Right renal pelvis (tissue), 4 donors: ENCODE measurements around the gene DHX29. TPM values are rescaled to one million over a fixed set of nuclear protein-coding genes. Genes with fewer than 3 reads are reported as not detected.

Source experiments
- DNase-seq, 4 donors: peaks; one replicate each; pipeline ENCODE4 v3.0.0-alpha.2; 2013; ENCODE audit warnings: low read depth in 4 of 4, low spot score in 3 of 4, missing footprints in 1 of 4
- polyA plus RNA-seq, 4 donors: library from polyadenylated mRNA; unstranded; fragments of 120-200 nt; gene quantifications; one replicate each; pipeline ENCODE4 v1.2.1, GENCODE V29; 2013; ENCODE audit not compliant: insufficient read length in 4 of 4

The DHX29 gene, protein sequence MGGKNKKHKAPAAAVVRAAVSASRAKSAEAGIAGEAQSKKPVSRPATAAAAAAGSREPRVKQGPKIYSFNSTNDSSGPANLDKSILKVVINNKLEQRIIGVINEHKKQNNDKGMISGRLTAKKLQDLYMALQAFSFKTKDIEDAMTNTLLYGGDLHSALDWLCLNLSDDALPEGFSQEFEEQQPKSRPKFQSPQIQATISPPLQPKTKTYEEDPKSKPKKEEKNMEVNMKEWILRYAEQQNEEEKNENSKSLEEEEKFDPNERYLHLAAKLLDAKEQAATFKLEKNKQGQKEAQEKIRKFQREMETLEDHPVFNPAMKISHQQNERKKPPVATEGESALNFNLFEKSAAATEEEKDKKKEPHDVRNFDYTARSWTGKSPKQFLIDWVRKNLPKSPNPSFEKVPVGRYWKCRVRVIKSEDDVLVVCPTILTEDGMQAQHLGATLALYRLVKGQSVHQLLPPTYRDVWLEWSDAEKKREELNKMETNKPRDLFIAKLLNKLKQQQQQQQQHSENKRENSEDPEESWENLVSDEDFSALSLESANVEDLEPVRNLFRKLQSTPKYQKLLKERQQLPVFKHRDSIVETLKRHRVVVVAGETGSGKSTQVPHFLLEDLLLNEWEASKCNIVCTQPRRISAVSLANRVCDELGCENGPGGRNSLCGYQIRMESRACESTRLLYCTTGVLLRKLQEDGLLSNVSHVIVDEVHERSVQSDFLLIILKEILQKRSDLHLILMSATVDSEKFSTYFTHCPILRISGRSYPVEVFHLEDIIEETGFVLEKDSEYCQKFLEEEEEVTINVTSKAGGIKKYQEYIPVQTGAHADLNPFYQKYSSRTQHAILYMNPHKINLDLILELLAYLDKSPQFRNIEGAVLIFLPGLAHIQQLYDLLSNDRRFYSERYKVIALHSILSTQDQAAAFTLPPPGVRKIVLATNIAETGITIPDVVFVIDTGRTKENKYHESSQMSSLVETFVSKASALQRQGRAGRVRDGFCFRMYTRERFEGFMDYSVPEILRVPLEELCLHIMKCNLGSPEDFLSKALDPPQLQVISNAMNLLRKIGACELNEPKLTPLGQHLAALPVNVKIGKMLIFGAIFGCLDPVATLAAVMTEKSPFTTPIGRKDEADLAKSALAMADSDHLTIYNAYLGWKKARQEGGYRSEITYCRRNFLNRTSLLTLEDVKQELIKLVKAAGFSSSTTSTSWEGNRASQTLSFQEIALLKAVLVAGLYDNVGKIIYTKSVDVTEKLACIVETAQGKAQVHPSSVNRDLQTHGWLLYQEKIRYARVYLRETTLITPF (N-terminal part only)
- 10 to 100 TPM; 38.9 to 49.1 (median 47.3) TPM for polyA plus RNA-seq

DNA sequence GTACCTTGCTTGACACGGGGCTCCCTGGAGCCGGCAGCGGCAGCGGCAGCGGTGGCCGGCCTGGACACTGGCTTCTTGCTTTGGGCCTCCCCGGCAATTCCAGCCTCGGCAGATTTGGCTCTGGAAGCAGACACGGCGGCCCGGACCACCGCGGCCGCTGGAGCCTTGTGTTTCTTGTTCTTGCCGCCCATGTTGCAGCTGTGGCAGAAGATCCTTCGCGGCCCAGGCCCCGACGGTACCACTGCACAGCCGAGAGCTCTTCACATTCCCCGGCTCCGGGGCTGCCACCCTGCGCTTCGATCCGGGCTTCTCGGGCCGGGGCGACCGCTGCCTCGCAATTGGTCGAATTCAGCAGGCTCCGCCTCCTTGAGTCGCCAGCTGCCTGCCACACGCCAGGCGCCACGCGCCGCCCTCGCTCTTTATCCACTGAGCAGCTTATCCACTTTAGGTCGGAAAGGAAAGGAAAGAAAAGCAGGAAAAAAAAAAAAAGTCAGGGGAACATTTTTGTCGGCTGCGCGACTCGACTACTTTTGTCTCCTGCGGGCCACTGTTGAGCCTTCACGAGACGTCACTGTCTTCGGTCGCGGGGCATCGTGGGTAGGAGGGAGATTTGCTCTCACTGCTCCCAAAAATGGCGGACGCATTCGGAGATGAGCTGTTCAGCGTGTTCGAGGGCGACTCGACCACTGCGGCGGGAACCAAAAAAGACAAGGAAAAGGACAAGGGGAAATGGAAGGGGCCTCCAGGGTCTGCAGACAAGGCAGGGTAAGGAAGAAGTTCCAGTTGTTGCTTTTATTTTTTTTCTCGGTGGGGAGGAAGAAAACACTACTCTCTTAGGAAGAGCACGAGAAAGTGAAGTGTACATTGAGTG, at the start of gene DHX29, which contains the start of gene MTREX:
Gene DHX29, minus strand, starts transcription at position 312 of the 871 bp plus-strand sequence. Its CDS starts 121 bp downstream, at position 191.
Gene MTREX, plus strand, starts transcription at position 607 of the 871 bp plus-strand sequence. Its CDS starts 25 bp downstream, at position 632.
- DNase-seq = peak; percentile 87 to 94 (median 92)

DNA sequence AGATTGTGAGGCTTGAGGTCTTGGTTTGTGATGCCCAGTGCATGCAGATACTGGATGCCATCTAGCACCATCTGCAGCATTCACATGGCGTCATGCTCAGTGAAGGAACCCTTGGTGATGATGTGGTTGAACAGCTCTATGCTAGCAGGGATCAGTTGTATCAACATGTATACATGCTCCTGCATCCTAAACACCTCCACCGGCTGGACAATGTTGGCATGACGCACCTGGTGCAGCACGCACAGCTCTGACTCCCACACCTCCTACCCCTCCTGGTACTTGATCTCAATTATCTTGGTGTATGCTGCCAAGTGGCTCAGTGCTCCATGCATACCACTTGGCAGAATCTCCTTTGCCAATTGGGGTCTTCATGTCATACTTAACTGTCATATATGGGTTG, 49.4 kb upstream of the DHX29 start:
- DNase-seq = no peak

DNA sequence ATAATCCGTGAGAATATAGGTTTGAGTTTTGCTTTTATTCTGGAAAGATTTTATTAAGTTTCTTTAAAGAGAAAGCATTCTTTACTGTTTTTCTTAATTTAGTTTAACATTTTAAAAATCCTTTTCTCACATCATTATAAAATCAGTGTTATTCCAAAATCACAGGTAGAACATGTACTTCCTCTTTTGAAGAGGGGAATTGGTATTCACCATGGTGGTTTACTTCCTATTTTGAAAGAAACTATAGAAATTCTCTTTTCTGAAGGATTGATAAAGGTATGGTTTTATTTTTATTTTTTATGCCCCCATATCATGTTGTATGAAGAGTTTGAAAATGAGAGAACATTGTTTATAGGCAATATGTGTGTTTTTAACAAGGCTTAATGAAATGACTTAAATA, 43.3 kb upstream of the DHX29 start:
- no peak for DNase-seq

DNA sequence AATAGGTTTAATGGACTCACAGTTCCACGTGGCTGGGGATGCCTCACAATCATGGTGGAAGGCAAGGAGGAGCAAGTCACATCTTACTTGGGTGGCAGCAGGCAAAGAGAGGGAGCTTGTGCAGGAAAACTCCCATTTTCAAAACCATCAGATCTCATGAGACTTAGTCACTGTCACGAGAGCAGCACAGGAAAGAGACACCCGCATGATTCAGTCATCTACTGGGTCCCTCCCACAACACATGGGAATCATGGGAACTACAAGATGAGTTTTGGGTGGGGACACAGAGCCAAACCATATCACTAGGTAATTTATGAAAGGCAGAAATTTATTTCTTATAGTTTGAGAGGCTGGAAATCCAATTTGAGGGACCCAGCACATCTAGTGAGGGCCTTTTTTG, 40.3 kb upstream of the DHX29 start:
- no peak for DNase-seq

DNA sequence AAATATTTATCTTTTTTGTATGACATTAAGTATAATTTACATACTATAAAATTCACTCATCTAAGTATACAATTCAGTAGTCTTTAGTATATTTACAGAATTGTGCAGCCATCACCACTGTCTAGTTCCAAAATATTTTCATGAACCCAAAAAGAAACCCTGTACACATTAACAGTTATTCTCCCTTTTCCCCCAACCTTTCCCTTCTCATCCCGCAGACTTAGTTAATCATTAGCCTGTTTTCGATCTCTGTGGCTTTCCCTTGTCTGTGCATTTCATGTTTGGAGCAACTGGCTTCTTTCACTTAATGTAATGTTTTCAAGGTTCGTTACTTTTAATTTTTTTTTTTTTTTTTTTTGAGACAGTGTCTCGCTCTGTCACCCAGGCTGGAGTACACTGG, 37.8 kb upstream of the DHX29 start:
- DNase-seq = peak in 1 of 4 donors; percentile 14

DNA sequence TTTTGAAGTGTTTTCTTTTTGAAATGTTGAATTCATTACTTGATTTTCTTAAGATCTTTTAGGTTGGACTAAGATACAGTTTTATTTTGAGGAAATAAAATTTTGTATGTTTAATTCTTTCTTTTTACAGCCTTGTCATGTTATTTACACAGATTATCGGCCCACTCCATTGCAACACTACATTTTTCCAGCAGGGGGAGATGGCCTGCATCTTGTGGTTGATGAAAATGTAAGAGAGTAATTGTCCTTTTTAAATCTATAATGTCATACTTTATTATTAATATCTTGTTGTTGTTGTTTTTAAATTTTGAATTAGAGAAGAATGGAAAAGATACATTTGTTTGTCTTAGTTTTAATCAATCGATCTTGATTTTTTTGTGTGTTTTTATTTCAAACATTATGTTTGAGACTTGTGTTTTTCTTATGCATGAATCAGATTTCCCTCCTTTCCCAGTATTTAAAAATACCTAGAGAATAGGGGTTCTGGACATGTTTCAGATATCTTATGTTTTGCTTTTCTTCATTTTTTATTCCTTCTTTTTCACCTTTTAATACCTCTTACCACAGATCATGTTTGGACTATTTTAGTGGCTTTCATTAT, 37.0 kb upstream of the DHX29 start:
- peak; percentile 38 to 51 (median 44) for DNase-seq

DNA sequence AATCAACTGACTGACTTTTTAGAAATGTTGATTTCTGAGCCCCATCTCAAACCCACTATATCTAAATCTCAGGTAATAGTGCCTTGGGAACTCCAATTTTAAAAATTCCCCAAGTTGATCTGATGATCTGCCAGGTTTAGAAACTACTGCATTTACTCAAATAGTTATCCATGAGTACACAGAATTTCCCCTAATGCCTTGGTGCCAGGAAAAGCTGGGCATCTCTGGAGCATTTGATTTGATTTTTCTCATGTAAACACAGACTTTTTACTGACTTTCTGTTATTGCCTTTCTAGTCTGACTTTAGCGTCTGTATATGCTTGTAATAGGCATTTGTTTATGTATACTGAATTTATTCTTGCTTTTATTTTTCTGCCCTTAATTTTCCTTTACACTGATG, 36.1 kb upstream of the DHX29 start:
- no peak for DNase-seq

DNA sequence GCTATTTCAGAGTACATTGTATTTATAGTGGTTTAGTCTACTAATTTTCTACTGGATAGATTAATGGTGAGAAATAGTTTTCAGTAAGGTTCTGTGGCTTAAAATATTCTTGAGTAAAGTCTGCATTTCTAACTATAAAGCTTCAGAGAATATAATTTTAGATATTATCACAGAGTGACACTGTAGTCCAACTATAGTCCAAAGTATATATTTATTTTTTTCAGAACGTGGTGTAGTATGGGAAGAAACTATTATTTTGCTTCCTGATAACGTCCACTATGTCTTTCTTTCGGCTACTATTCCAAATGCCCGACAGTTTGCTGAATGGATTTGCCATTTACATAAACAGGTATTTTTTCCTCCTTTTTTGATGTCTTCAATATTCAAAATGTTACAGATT, 35.6 kb upstream of the DHX29 start:
- no peak for DNase-seq

DNA sequence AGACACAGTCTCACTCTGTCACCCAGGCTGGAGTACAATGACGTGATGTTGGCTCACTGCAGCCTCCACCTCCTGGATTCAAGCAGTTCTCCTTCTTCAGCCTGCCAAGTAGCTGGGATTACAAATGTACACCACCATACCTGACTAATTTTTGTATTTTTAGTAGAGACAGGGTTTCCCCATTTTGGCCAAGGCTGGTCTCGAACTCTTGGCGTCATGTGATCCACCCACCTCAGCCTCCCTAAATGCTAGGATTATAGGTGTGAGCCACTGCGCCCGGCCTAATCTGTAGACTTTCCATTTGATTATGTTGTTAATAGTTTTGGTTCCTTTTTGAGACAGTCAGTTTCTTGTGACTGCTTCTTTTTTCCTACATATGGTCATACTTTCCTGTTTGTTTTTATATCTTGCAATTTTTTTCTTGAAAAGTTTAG, 31.3 kb upstream of the DHX29 start:
- no peak for DNase-seq

DNA sequence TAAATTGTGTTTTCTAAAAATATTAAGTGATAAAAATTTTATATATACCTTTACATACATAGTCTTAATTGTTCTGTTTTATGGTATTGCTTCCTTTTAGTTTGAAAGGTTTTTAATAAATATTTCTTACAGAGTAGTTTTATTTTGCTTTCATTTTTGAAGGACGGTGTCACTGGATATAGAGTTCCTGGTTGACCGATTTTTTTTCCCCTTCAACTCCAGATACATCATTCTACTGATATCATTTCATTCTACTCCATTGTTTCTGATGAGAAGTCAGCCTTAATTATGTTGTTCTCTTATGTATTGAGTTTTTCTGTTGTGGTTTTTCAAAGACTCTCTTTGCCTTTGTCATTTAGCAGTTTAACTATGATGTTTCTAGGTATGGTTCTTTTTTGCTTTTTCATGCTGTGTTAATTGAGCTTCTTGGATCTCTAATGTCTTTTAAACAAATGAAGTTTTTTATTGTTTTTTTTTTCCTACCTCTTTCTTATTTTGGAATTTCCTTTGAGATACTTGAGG, 30.7 kb upstream of the DHX29 start:
- DNase-seq = no peak

DNA sequence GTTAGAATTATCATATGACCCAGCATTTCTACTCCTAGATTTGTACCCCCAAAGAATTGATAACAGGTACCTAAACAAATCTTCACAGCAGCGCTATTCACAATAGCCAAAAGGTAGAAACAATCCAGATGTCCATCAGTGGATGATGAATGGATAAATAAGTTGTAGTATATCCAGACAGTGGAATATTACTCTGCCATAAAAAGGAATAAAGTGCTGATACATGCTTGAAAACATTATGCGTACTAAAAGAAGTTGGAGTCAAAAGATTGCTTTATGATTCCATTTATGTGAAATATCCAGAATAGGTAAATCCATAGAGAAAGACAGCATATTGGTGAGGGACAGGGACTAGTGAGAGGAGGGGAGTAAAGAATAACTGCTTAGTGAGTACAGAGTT, 26.3 kb upstream of the DHX29 start:
- DNase-seq = no peak

DNA sequence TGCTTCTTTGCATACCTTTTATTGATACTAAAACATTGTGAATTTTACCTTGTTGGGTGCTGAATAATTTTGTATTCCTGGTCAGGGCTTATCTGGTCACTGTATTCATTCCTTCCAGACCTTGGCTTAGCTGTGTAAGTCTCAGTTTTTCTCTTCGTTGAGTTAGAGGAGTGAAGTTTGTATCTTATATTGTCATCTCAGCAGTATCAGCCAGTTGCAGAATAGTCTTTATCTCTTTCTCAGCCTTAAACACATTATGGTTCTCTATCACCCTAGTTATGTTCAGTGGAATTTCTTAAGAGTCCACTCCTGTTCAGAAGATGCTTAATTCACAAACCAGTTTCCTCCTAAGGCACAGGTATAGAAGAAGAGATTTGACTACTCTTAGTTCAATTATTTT, 25.5 kb upstream of the DHX29 start:
- no peak for DNase-seq

DNA sequence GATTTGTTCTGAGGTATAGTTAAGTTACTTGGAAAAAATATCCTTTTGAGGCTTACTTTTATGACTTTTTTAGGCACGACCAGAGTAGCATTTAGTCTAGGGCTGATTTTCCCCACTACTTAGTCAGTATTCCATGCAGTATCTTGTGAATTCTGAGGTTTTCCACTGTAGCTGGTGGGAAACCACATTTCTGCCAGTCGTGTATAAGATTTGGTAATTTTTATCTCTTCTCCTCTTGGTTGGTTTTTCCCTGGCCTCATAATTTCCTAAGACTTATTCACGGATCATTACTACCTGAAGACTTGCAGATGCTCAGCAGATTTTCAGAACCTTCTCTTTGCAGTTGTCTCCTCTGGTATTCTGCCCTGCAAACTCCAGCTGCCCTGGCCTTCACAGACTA, 23.8 kb upstream of the DHX29 start:
- DNase-seq = no peak

DNA sequence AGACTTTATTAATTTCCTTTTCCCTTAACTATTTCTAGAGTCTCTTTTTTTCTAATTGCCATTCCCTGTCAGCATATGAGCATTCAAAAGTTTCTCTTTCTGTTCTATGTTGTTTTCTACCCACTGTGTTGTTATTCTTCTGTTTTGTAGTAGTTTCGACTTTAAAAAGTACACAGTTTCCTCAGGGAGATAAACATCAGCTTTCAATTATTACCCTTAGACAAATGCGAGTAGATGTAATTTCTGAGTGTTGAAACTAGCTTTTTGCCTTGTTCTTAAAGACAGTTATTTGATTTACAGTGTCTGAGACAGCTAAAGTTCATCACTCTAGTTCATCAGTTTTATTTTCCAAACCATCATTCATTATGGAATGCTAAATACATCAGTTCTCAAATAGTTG, 19.8 kb upstream of the DHX29 start:
- DNase-seq = no peak

DNA sequence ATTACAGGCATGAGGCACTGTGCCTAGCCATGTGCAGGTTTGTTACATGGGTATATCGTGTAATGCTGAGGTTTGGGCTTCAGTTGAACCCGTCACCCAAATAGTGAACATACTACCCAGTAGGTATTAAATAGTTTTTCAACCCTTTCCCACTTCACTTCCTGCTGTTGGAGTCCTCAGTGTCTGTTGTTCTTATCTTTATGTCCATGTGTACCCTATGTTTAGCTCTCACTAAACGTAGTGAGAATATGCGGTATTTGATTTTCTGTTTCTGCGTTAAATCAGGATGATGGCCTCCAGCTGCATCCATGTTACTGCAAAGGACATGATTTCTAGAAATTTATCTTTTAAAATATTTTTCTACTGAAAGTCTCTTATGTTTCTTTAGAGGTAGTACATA, 18.1 kb upstream of the DHX29 start:
- no peak for DNase-seq

DNA sequence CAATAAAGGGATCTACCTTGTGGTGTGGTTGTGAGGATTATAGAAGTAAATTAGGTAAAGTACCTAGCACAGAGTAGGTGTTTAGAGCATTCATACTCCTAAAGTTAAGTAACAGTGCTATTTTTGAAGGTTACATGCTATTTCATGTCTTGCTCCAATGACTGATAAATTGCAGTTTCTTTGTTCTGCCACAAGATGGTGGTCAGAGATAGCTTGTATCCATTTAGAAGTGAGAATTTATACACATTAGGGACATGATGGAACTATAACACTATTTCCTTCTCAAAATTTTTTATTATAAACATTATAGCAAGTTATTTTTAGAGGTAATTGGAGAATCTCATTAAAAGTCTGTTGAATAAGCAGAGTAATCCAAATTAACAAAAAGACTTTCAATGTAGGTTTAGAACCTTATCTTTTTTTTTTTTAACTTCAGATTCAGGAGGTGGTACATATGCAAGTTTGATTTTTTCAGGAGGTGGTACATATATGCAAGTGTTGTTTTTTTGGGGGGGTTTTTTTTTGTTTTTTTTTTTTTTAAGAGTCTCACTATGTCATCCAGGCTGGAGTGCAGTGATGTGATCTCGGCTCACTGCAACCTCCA, 17.4 kb upstream of the DHX29 start:
- DNase-seq = no peak

DNA sequence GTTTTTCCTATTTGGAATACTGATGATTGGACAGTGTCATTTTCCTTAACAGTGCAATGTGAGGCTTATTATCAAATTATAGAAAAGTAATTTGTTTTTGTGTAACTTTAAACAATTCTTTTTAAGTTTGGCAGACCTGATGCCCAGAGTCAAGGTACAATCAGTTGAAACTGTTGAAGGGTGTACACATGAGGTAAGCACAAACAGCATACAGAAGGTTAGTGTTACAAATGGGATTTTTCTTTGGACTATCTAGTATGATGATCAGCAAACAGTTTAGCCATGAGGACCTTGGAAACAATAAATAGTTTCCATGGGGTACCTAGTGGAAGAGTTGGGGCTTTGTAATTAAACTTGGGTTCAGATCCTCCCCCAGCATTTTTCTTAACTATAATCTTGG, 16.5 kb upstream of the DHX29 start:
- no peak for DNase-seq

DNA sequence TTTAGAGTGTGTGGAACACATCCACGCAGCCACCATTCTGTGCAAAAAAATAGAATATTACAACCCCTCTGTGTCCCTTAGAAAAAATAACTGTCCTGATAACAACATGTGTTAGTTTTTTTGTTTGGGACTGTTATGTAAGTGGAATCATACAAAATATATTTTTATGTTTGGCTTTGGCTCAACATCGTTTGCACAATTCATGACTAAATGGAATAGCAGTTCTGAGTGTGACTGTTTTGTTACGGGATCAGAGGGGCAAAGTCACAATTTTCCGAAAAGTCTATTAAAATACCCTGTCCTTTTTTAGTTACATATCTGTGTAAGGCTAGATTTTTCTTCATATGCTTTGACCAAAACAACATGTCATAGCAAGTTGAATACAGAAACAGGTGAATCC, 13.1 kb upstream of the DHX29 start:
- DNase-seq = no peak

DNA sequence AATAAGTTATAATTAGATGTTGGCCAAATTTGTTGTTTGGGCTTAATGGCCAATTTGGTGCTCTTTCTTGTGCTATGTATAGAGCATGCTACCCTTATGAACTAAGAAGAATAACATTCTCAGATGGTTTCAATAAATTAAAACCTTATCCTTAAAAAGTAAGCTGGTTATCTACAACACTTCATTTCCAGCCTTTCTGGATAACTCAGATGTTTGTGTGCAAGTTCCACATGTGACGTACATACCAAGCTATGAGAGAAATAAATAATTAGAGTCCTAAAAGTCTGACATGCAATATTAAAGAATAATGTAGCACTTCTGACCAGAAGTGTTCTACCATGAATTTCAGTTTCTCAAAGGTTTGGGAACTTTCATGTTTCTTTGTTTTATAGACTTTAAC, 12.0 kb upstream of the DHX29 start:
- no peak for DNase-seq
